Measurements from ENCODE around the gene RGCC.

RGCC gene

DNA sequence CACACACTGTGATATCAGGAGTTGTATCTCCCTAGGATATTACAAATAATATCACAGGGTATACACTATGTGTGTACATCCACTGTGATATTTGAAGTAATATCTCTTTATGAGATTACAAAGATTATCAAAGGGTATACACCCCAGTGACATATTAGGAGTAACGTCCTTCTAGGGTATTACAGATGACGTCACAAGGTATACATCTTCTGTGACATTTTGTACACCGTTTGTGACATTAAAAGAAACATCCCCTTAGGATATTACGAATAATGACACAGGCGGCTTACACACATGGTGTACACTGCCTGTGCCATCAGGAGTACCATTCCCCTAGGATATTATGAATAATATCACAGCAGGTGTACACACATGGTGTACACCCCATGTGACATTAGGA lies 13.4 kb upstream of the RGCC start:
- Histone ChIP-seq H3K4me3 (no peak overlapping the region), H3K27ac (no peak overlapping the region), H4K20me1 (no peaks in the 10 kb centered on the region), H3K9ac (no peak overlapping the region), H3K36me3 (no peaks in the 10 kb centered on the region), H3K4me2 (no peak overlapping the region), H3K4me1 (no peaks in the 10 kb centered on the region), H3K27me3 (no peaks in the 10 kb centered on the region), H3K9me3 (peaks cover 14% of the 10 kb centered on the region)
- no peak for TF ChIP-seq Cebpa-rat (IDR thresholded peaks at IDR 0.05)

DNA sequence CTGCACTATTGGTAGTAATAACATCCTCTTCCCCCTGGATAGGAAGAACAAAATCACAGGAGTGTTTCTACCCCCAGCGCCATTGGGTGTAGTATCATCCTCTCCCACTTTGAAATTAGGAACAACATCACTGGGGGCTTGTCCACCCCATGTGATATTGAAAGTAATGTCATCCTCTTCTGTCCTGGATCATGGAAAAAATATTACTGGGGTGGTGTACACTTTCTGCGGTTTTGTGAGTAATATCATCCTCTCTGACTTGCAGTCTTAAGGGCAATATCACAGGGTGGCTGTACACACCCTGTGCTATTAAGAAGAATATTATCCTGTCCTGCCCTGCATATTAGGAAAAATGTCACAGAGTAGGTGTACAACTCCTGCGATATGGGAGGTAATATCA lies 4.9 kb upstream of the RGCC start:
- Histone ChIP-seq H3K9me3 (peaks cover 39% of the 10 kb centered on the region), H4K20me1 (0 out of 2 replicates have a peak, but pooled peaks cover under 1% of the 10 kb centered on the region), H3K27me3 (peaks cover 26% of the 10 kb centered on the region), H3K36me3 (no peaks in the 10 kb centered on the region), H3K9ac (no peak overlapping the region), H3K4me1 (peaks cover 6% of the 10 kb centered on the region), H3K4me3 (no peak overlapping the region), H3K27ac (no peak overlapping the region), H3K4me2 (no peak overlapping the region)
- TF ChIP-seq Cebpa-rat (IDR thresholded peaks at IDR 0.05): no peak

DNA sequence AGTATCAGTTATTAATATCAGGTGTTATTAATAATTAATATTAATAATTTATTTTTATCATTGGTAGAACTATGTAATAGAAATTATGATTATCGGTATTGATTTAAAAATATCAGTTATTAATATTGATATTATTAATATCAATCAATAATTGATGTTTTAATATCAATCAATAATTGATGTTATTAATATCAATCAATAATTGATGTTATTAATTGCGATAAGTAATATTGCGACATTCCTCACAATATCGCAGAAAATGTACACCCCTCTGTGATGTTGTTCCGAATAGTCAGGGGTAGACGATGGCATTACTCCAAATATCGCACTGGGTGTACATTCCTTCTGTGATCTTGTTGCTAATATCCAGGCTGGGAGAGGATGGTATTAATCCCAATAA lies 3.7 kb upstream of the RGCC start:
- Histone ChIP-seq H3K9ac (no peak overlapping the region), H3K4me3 (no peak overlapping the region), H3K27me3 (peaks cover 38% of the 10 kb centered on the region), H3K4me2 (no peak overlapping the region), H3K27ac (no peak overlapping the region), H3K9me3 (peaks cover 39% of the 10 kb centered on the region), H4K20me1 (0 out of 2 replicates have a peak, but pooled peaks cover 12% of the 10 kb centered on the region), H3K4me1 (peaks cover 14% of the 10 kb centered on the region), H3K36me3 (no peaks in the 10 kb centered on the region)
- peak; percentile 42; the same call in 1 of the 2 replicates for TF ChIP-seq Cebpa-rat (IDR thresholded peaks at IDR 0.05)

DNA sequence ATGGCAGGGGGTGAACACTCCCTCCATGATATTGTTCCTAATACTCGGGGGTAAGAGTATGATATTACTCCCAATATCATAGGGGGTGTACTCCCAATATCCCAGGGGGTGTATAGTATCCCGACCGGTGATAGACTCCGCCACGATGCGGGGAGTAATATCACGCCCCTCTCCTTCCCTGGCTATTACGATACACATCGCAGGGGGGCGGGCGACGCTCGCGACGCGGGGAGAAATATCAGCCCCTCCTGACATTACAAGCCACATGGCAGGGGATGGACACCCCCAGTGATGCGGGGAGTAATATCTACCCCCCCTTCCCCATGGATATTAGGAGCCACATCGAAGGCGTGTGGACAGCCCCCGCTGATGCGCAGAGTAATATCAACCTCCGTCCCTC lies 3.2 kb upstream of the RGCC start:
- no peak overlapping the region for H3K4me2 ChIP-seq
- H3K27ac ChIP-seq: no peak overlapping the region
- H3K36me3 ChIP-seq: no peaks in the 10 kb centered on the region
- peaks cover 35% of the 10 kb centered on the region for H3K9me3 ChIP-seq
- no peak for TF ChIP-seq Cebpa-rat (IDR thresholded peaks at IDR 0.05)
- H4K20me1 ChIP-seq: 0 out of 2 replicates have a peak, but pooled peaks cover 12% of the 10 kb centered on the region
- peaks cover 44% of the 10 kb centered on the region for H3K27me3 ChIP-seq
- H3K9ac ChIP-seq: no peak overlapping the region
- no peak overlapping the region for H3K4me3 ChIP-seq
- peaks cover 14% of the 10 kb centered on the region for H3K4me1 ChIP-seq

DNA sequence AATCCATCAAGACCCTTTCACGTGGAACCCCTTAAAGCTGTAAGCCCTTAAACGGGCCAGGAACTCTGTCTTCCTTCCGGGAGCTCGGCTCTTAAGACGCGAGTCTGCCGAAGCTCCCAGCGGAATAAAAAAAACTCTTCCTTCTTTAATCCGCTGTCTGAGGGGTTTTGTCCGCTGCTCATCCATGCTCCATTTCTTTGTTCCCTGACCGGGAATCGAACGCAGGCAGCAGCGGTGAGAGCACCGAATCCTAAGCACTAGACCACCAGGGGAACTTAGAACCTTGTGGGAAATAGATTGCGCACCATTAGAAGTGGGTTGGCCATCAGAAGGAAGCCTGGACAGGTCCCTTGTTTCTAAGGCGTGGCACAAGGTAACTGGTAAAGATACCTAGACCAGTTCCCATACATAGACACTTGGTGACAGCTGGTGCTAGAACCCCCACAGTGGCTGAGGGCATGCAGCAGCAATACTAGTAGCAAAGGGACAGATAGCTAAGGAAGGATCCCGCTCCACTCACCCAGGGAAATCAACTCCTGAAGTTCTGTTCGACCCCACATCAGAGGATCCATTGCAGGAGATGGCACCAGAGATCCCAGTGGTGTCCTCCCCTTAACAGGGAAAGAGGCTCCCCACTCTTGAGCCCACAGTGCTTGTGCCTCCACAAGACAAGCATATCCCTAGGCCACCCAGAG lies 1.5 kb upstream of the RGCC start:
- Histone ChIP-seq H4K20me1 (0 out of 2 replicates have a peak, but pooled peaks cover 12% of the 10 kb centered on the region), H3K4me2 (no peak overlapping the region), H3K4me3 (no peak overlapping the region), H3K9me3 (peaks cover 24% of the 10 kb centered on the region), H3K27me3 (peaks cover 57% of the 10 kb centered on the region), H3K36me3 (no peaks in the 10 kb centered on the region), H3K9ac (no peak overlapping the region), H3K4me1 (peaks cover 14% of the 10 kb centered on the region), H3K27ac (no peak overlapping the region)
- no peak for TF ChIP-seq Cebpa-rat (IDR thresholded peaks at IDR 0.05)

DNA sequence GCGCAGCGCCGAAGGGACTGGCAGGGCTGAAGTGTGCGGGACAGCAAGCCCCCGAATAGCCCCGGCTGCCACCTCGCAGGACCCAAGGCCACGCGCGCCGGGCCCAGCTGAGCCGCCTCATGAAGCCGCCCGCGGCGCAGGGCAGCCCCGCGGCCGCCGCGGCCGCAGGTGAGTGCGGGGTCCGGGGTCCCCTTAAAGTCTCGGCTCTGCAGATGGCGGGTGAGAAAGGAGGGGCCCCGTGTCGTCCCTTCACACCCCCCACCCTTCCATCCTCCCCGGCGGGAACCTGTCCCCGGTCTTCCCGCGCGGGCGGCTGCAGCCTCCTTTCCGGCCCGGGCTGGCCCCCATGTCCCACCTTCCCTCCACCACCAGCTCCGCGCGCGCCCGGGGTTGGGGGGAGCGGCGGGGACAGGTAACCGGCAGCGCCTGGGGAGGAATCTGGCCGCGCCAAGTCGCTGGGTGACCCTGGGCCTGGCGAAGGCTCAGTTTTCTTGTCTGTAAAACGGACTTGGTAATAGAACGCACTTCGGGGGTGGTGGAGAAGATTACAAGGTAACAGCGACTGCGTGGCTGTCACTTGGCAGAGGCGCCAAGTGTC lies 338 bp downstream of the RGCC start:
- no peaks in the 10 kb centered on the region for H3K36me3 ChIP-seq
- peak overlapping the region; percentile 35; the same call in 1 of the 2 replicates for H3K9ac ChIP-seq
- no peak overlapping the region for H3K27ac ChIP-seq
- H3K27me3 ChIP-seq: peaks cover 57% of the 10 kb centered on the region
- peak overlapping the region; percentile 68 for H3K4me3 ChIP-seq
- H3K9me3 ChIP-seq: peaks cover 24% of the 10 kb centered on the region
- TF ChIP-seq Cebpa-rat (IDR thresholded peaks at IDR 0.05): no peak
- H3K4me2 ChIP-seq: peak overlapping the region; percentile 98
- H3K4me1 ChIP-seq: peaks cover 21% of the 10 kb centered on the region
- 0 out of 2 replicates have a peak, but pooled peaks cover 12% of the 10 kb centered on the region for H4K20me1 ChIP-seq

DNA sequence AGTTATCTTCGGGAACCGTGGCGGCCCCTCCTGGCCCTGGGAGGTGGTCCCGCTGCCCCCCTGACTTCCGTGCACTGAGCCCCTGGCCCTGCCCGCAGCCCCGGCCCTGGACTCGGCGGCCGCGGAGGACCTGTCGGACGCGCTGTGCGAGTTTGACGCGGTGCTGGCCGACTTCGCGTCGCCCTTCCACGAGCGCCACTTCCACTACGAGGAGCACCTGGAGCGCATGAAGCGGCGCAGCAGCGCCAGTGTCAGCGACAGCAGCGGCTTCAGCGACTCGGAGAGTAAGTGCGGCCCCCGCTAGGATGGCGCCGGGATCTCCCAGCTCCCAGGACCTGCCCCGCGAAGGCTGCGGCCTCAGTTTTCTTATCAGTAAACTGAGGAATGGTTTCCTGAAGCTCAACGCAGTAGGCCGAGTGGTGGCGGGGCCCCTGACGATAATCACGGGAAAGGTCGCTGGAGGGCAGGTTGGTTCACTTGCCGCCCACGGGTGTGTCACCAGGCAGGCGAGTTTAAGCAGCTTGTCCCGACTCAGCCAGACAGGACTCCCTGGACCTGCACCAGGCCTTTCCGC lies 924 bp downstream of the RGCC start:
- peaks cover 57% of the 10 kb centered on the region for H3K27me3 ChIP-seq
- peak overlapping the region; percentile 98 for H3K4me2 ChIP-seq
- no peak overlapping the region for H3K9ac ChIP-seq
- 0 out of 2 replicates have a peak, but pooled peaks cover 12% of the 10 kb centered on the region for H4K20me1 ChIP-seq
- peaks cover 24% of the 10 kb centered on the region for H3K9me3 ChIP-seq
- no peaks in the 10 kb centered on the region for H3K36me3 ChIP-seq
- peaks cover 25% of the 10 kb centered on the region for H3K4me1 ChIP-seq
- peak overlapping the region; percentile 68 for H3K4me3 ChIP-seq
- TF ChIP-seq Cebpa-rat (IDR thresholded peaks at IDR 0.05): no peak
- H3K27ac ChIP-seq: no peak overlapping the region

DNA sequence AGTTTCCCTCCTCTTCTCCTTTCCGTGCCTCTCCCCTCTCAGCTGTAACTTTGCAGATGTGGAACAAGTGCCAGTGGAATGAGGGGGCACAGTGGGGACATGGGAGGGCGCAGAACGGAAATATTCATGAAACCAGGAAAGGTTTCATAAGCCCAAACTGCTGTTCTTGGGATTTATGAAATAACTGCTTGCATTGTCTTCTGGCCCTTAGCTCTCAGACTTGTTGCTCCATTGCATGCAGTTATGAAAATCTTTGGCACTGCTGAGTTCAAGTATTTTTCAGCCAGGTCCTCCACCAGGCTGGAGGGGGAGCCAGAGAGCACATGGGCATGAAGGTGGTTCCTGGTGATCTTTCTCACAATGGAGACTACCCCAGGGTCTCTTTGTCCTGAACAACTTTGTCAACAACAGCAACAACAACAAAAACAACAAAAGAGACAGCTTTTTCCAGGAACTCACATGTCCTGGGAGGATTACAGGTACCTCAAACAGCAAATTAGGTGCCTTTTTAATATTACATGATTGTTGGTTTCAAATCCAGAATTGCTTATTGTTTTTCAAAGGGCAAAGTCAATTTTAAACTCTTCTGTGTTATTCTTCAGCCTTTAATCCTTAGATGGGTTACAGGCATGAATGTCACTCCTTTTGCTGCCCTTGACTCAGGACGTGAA lies 1.5 kb downstream of the RGCC start:
- Histone ChIP-seq H3K4me3 (0 out of 2 replicates have a peak overlapping the region, but pooled peaks have one; percentile 68), H3K9ac (no peak overlapping the region)

DNA sequence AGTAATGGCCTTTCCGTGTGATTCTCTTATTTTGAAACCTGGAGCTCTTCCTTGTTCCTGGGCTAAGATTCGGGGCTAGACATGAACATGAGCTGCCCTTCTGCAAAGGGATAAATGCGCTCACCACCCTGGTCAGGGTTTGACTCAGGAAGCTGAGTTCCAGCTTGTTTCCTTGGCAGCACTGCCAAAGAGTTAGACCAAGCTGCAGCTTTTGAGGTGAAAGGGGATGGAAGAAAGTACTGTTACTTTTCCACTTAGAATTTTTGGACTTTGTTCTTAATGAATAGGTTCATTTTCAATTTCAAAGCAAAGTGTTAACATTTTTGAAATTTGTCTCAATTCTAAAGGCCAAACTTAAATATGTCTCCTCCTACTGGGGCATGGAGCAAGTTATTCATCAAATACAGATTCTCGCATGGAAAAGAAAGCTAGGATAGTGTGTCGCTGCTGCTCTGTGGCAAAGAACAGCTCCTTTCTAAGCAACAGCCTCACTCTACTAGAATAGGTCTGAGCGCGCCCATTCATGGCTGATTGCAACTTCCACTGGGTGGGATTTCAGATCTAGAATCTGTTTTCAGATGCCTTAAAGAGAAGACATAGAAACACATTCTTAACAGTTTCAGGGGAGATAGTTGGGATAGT lies 2.2 kb downstream of the RGCC start:
- no peak for TF ChIP-seq Cebpa-rat (IDR thresholded peaks at IDR 0.05)
- Histone ChIP-seq H3K4me3 (no peak overlapping the region), H3K9me3 (peaks cover 24% of the 10 kb centered on the region), H4K20me1 (0 out of 2 replicates have a peak, but pooled peaks cover 12% of the 10 kb centered on the region), H3K9ac (no peak overlapping the region), H3K27me3 (peaks cover 57% of the 10 kb centered on the region), H3K4me2 (no peak overlapping the region), H3K27ac (no peak overlapping the region), H3K4me1 (peaks cover 37% of the 10 kb centered on the region), H3K36me3 (no peaks in the 10 kb centered on the region)

More for the DNA sequence above, 1.5 kb downstream of the RGCC start:
- Histone ChIP-seq H4K20me1 (0 out of 2 replicates have a peak, but pooled peaks cover 12% of the 10 kb centered on the region), H3K9me3 (peaks cover 24% of the 10 kb centered on the region), H3K4me2 (no peak overlapping the region; the same call in 1 of the 2 replicates), H3K36me3 (no peaks in the 10 kb centered on the region), H3K27me3 (peaks cover 57% of the 10 kb centered on the region), H3K4me1 (peaks cover 30% of the 10 kb centered on the region), H3K27ac (no peak overlapping the region)
- TF ChIP-seq Cebpa-rat (IDR thresholded peaks at IDR 0.05): no peak
